ENCODE results near the gene RNU1-3.

RNU1-3 gene

DNA sequence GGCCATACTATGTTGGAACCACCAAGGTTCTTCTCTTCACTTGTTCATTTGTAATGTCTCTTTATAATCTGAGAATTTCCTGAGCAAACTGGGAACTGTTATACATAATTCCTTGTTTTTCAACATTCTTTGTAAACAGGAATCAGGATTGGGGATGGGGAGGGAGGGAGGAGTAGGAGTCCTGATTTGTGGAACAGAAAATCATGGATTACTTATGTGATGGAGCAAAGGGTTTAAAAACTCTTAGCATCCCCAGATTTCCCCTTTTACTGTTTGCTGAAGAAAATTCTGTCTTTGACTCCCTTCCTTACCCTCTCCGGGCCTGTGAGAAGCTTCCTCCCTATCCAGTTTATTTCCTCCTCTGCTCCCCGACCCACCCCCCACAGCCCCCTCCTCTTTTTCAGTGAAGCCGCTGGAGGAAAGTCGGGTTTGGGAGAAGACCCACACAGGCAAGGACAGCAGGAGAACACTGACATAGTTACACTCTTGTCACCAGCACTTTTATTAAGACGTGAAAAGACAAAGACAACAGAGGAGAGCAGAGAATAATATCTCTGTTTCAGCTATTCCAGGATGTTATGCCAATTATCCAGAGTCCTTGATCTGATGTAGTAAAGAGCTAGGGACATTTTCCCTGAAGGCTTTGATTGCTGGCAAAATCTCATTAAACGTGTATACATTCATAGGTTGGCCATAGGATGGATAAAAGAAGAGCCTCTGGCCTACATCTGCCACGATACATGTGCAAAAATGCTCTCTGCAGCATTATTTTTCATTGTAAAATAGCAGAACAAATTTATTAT, 48.8 kb downstream of the RNU1-3 start:
- DNase-seq, result no peak

DNA sequence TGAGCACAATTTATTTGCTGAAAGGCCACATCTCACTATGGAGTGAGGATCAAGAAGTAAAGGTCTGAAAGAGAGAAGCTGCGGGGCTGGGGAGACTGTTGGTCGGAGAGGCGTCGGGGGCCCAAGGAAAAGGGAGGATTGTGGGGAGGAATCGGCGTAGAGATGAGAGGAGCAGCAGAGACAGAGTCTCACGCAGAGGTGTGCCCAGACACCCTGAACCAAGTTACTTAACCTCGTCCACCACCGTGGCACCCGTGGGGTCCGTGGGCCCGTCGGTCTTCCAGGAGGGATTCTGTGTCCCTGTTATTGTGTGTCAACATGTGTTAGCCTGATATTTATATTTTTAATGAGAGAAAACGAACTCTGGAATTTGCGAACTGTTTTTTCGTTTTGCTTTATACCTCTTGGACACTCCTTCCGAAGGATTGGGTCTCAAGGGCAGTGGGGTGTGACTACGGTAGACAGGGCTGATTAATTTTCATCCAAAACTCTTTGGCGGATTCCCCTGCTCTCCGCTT, 49.6 kb downstream of the RNU1-3 start:
- no peak for DNase-seq

Measured in NCI-H1417 (cell line).